GM21529 (cell line): ENCODE results near the gene TDRD1.

Experiments
- ATAC-seq: cut with Tn5 transposase; IDR thresholded peaks from one replicate; pipeline ENCODE4 v1.9.1; 2021; ENCODE audit not compliant: unreplicated experiment

TDRD1 gene

DNA sequence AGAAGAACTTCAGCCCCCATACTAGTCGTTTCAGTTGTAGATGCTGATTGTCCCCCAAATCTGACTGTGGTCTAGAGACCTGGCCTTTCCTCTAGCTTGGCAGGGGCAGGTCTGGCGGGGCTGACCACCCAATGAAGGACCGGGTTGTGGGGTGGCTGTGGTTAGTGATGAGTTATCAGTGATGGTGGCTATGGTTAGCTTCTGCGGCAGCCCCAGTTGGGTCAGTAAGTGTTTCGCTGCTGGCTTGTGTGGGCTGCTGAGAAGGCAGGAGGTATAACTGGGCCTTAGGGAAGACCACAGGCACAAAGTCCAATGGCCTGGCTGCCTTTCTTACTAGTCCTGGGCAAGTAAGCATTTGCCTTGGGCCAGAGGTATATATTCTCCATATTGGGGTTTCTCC lies 81.2 kb downstream of the TDRD1 start:
- no peak for ATAC-seq

DNA sequence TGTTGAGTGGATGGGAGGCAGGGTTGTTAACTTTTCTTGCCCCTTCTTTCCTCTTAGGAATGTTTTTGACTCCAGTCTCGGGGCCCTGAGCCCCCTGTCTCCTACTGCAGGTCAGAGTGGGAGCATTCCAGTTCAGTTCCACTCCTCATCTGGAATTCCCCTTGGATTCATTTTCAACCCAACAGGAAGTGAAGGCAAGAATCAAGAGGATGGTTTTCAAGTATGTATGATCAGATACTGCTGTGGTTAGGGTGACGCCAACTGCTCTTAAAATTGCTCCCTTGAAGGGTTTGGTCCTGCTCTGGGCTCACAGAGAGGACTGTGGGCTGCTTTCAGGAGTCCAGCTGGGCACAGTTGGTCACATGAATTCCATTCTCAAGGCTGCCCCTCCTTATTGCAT lies 81.9 kb downstream of the TDRD1 start:
- no peak for ATAC-seq

DNA sequence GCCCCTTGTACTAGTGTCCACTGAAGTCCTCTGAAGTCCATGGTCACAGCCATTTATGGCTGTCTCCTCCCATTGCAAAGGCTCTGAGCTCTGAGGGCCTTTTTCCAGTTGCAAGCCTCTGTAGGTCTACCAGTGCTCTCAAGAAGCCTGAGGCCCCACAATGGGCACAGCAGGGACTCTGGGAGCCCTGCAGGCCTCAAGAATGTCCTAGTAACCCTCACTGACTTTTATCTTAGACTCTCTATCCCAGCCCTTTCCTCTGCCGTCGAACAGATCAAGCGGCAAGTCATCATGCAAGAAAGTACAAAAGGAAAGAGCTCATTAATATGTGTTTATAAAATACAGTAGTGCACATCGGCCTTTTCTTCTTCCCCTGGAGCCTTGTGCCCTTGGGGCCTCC lies 83.3 kb downstream of the TDRD1 start:
- ATAC-seq, result no peak

DNA sequence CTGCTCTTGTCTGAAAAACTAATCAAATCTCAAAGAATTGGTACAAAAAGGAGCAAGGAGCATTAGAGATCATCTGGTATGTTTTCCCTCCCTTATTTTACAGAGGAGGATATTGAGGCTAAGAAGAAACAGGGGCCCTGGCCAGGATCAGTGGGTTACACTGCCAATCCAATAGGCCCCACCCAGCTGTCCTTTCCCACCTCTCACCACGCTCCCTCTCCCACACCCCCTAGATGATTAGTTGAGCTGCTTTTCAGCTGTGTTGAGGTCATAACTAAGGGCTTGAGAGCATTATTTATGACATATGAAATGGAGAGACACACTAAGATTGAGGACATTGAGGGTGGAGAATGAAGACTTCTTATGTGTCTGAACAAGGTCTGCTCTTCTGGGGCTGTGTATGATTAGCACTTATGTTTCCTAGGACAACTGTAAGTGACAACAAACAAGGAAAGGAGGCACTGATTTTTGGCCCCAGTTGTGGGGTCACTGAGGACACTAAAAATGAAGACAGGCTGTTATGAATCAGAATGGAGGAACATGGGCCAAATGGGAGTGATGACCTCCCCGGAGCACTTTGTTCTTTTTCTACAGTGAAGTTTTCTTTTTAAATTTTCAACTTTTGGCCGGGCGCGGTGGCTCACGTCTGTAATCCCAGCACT lies 86.4 kb downstream of the TDRD1 start:
- no peak for ATAC-seq

DNA sequence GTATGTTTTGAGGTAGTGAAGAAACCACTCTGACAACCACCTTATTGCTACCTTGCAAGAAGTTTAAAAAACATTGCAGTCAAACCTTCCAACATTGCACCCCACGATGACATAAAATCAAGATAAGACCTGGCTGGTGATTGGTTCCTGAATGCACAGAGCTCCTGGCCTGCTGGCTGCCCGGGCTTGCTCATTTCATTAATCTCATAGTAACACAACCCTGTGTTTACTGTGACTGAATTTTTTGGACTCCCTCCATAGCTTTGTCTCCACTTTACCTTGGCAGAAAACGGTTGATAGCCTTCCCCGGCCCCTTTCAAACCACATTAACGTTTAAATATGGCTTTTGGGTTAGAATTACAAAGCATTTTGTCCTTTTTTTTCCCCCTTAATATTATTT lies 87.4 kb downstream of the TDRD1 start:
- no peak for ATAC-seq

DNA sequence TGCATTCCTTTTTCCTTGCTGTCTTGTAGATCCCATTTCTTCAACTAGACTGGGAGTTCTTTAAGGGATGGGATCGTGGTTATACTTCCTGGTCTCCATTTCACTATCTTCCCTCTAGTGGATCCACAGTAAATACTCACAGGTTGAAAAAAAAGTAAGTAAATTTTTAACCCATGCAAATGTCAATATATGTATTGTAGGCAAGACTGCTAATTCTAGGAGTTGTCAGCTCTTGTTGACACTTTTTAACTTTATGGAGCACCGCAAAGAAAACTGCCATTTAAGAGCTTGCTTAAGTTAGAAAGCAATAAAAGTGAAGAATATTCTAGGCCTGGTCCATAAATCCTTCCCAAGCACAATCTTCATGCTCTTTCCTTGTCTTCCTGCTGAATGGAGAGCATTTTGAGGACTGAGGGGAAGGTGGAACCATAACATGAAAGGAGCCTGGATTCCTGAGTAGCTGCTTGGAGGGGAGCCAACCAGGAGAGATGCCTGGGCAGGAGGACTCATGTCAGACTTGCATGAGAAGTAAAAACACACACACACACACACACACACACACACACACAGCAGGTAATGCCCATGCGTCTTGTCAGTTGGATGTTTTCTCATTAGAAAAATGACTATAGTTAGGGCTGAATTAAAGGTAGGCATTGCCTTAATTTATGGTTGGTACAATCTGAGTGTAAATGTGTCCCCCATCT lies 92.1 kb downstream of the TDRD1 start:
- no peak for ATAC-seq

DNA sequence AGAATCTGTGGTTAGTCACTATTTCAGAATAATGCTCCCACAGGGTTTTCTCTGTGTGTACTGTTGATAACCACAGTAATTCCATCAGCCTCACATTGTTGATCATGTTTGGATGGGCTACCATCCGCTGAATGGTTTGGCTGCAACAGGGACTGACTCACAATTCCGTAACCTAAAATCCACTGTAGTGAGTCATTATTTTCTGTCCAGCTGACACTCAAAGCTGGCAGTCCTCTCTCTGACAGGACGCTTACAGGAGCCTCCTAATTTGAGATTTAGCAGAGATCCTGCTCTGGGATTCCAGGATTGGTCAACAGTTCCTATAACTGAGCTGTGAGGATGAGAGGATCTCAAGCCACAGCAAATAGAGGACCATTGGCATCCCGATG lies 92.6 kb downstream of the TDRD1 start:
- ATAC-seq, result no peak

DNA sequence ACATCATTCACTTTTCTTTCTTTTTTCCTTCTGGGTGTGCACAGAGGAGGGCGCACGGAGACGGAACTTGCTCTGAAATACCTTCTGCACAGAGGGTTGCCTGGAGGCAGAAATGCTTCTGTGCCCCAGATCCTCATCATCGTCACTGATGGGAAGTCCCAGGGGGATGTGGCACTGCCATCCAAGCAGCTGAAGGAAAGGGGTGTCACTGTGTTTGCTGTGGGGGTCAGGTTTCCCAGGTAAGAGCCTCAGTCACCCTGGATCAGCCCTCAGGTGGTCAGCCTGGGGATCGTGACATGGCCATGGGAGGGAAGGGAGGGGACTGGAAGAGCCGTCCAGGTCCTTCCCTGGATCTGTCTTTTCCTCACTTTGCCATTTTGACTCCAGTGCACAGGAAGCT lies 93.5 kb downstream of the TDRD1 start:
- no peak for ATAC-seq

DNA sequence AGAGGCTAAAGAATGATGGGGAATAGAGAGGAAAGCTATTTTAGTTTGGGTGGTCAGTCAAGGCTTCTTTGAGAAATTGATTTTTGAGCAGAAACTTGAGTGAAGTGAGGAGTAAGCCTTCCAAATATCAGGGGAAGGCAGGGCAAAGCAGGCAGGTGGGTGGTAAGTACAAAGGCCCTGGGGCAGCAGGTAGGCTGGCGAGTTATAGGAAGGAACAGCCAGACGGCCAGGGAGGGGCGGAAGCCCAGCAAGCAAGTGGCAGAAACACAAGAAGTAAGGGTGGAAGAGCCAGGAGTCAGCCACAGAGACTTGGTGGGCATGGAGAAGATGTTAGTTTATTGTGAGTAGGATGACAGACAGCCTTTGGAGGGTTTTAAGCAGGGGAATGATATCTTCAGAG lies 94.8 kb downstream of the TDRD1 start:
- ATAC-seq, result no peak

DNA sequence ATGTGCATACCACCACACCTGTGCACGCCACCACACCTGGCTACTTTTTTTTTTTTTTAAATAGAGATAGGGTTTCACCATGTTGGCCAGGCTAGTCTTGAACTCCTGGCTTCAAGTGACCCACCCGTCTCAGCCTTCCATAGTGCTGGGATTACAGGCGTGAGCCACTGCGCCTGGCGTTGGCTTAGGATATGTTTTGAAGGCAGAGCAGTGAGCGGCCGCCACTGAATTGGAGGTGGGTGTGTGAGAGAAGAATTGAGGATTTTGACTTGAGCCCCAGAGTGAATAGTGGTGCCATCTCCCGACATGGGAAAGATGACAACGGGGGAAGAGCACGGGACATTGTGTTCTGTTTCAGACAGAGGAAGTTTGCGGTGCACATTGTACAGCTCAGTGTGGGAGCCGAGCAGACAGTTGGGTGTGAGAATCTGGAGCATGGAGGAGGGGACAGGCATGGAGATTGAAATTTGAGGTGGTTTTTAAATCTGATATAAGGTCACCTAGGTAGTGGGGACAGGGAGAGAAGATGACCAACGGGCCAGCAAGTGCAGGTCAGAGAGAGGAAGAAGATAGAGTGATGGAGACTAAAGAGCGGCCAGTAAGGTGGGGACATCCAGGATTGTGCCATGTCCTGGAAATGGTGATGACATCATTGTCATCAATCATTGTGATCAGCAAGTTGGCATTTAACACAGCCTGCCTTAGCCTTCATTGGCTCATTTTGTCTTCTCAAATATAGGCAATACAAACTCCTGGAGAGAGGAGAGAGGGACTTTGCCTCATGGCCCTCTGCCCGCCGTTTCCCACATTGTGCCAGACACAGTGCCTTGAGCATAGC lies 95.7 kb downstream of the TDRD1 start:
- no peak for ATAC-seq

DNA sequence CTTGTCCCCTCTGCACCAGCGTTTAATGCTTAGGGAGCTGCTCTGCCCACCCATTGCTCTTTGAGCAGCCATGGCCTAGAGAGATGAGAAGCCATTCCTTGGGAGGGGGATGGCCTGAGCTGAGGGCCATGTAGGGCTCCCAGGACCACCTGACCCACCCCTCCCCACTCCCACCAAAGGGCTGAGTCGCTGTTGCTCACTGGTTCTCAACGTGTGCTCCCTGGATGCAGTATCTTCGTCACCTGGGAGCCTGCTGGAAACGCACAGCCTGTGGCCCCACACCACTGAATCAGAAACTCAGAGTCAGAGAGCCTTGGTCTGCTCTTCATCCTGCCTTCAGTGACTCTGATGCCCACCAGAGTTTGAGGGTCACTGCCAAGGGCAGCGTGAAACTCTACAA lies 96.9 kb downstream of the TDRD1 start:
- ATAC-seq, result no peak

DNA sequence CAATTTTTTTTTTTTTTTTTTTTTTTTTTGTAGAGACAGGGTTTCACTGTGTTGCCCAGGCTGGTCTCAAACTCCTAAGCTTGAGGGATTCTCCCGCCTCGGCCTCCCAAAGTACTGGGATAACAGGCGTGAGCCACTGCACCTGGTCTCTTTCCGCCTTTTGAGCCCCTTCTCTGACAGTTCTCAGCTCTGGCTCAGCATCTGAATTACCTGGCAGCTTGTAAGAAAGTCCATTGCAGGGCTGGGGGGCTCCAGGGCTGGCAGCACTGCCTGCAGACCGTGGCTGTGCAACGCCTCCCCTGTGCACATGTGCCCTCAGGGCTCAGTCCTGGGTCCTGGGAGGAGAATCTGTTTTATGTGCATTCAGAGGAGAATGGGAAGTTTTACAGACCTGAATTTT lies 97.5 kb downstream of the TDRD1 start:
- no peak for ATAC-seq

DNA sequence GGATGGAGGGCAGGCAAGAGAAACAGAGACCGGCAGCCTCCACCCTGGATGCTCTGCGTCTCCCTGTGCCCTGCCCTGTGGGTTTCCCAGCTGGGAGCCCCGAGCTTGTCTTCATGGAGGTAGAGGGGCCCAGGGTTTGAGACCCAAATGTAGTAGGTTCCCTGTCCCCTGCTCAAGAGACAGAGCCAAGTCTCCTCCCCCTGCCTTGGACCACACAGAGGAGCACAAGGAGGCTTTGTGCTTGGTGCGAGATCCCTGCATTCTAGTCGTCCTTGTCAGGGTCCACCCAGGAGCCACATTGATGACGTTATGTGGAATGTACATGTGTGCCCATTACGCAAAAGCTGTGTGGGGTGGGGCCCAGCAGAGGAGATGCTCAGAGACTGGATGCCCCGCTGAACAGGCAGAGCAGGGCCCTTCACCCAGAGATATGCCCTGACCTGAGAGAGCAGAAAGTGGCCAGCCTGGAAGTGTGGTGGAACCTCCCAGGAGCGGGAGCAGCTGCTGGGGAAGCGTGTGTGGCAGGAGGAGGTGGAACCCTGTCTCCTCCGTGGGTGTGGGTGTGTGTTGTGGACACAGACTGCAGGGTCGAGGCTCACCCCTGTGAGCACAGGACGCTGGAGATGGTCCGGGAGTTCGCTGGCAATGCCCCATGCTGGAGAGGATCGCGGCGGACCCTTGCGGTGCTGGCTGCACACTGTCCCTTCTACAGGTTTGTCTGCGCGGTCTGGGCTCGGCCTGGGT lies 99.2 kb downstream of the TDRD1 start:
- ATAC-seq, result no peak

DNA sequence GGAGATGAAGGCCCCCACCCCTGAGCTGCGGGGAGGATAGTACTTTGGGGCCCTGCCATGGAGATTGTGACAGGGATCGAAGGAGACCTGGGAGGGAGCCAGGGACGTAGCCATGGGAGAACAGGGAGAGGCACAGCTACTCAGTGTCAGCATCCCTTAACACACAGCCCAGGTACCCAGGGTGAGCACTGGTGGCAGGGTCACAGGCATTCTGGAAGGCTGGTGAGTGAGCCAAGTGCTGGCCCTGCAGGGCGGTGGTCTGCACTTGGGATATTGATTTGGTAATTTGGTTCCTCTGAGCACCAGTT lies 99.7 kb downstream of the TDRD1 start:
- no peak for ATAC-seq

DNA sequence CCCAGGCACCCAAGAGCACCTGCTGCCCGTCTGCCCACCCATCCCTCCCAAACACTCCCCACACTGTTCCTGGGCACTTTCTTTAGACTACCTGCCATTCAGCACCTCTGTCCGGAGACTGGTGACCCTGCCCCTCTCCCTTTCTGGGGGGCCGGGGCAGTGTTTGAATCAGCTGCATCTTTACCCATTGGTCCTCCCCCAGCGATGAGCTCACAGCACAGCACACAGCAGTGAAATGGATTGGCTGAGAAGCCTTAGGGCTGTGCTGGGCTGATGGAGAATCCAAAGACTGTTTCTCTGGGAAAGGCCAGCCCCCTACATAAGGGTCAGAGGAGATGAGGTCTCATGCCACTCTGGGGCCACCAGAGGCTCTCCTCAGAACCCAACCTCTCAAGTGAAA lies 100.1 kb downstream of the TDRD1 start:
- no peak for ATAC-seq

DNA sequence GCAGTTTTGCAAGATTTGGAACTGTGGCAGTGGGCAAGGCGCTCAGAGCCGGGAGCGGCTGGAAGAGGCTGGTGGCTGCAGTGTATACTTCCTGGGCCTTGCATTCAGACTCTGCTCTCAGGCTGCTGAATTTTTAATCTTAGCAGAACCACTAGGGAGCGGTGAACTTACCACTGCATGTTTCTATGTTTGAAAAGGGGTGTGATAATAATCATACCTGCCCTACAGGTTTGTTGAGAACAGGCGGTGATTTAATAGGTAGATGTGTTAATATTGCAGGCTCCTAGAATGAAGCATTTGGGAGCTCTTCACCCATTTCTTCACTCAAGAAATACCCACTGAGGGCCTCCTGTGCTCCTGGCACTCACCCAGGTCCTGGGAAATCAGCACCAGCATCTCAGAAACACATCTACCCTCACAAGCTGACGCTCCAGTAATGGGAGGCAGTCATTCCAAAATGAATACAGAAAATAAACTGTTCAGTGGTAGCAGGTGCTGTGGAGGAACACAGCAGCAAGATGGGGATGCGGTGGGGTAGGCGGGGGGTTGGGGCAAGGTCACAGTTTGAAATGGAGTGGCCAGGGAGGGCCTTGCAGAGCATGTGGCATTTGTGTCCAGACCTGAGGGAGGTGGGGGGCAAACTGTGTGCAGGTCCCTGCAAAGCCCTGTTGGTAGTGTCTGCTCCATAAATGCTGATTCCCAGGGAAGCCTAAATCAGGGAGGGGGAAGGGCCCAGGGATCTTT lies 100.9 kb downstream of the TDRD1 start:
- no peak for ATAC-seq

DNA sequence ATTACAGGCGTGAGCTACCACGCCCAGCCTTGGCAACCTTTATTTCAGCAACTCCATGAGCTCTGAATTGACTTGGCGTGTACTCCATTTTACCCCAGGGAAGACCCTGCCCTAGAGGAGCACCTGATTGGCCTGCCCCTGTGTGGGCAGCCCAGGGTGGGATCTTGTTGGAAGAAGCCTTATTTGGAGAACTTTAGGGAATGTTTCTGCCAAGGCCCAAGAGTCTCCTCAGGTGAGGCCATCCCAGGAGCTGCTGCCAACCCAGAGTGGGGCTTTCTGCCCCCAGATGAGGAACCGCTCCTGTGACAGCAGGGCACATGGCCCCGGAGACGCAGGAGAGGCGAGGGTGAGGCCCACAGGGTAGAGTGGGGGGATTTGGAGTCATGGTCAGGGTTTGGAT lies 101.9 kb downstream of the TDRD1 start:
- ATAC-seq, result no peak

DNA sequence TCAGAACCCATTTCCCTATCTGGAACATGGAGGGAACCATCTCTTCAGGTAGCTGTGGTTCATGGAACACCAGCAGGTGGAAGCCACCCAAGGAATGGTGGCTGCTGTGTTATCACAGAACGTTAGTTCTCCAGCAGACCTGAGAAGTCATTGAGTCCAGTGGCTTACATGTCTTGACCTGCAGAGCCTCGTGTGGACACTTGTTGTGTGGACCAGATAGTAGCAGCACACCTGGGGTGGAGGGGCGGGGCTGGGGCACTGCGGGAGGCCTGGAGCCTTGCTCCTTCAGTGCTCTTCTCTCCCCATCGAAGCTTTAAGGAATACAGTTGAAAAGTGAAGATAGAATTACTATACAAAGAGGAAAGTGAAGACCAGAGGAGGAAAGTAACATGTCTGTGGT lies 102.3 kb downstream of the TDRD1 start:
- no peak for ATAC-seq
